ENCODE measurements around the gene GPR108. TPM values are rescaled to one million over a fixed set of nuclear protein-coding genes. Genes with fewer than 3 reads are reported as not detected.

The GPR108 gene
- total and polyA plus RNA-seq, 2 of the 13 experiments (the other 11 are each of a cell fraction or from before 2014, with no cell fraction given): 36.4 to 63.0 TPM

GRCh38 chr19:6743066-6743465 is 5.7 kb upstream of the GPR108 start:
- Histone ChIP-seq H3K27me3 (ENCODE audit: control insufficient read depth in 1 of 2, insufficient read depth in 2 of 2, low read length in 2 of 2) (no peaks in the 10 kb centered on the region; a peak in 1 of 5 replicates), H2AFZ (ENCODE audit: low read length) (no peak overlapping the region), H3K27ac (ENCODE audit: extremely low read length, insufficient read depth, low read length) (no peak overlapping the region), H3K4me1 (ENCODE audit: insufficient read depth, low read length) (peaks cover 56% of the 10 kb centered on the region), H3K79me2 (ENCODE audit: insufficient read depth, low read length) (peaks cover 18% of the 10 kb centered on the region), H4K20me1 (ENCODE audit: insufficient read depth, low read length) (peaks cover 16% of the 10 kb centered on the region), H3K36me3 (replicated peaks in 1 of 2; ENCODE audit: control insufficient read depth in 1 of 2, insufficient read depth in 2 of 2, low read length in 2 of 2) (peaks cover 13 to 38% of the 10 kb centered on the region in 2 experiments; a peak in 4 of 5 replicates), H3K4me3 (replicated peaks in 1 of 3; ENCODE audit: insufficient read depth in 1 of 3, low read depth in 2 of 3, low read length in 3 of 3) (no peak overlapping the region), H3K9me3 (ENCODE audit: low read length) (no peaks in the 10 kb centered on the region), H3K9ac (ENCODE audit: insufficient read depth, low read depth, low read length) (no peak overlapping the region), H3K4me2 (ENCODE audit: low read depth, low read length) (no peak overlapping the region)
- ChIA-PET CTCF (ENCODE audit: low intra/inter-chr PET ratio, low total read pairs) (no interaction called here), POLR2A (interaction anchor here (1.8 kb wide), 1 partner anchor 9 kb away, joined by 15 read pairs; no protein-coding TSS in a partner anchor)
- no peak for DNase-seq (ENCODE audit: low spot score)
- TF ChIP-seq HES4 (CRISPR knock-in tag; IDR thresholded peaks at IDR 0.05; ENCODE audit: borderline replicate concordance) (no peak), GTF2F1 (IDR thresholded peaks at IDR 0.05; ENCODE audit: low read length) (no peak), ZNF496 (CRISPR knock-in tag; IDR thresholded peaks at IDR 0.05; ENCODE audit: insufficient replicate concordance) (no peak), SRSF1 (optimal IDR thresholded peaks at IDR 0.05; ENCODE audit: low read depth, low read length) (no peak), HDAC1 (CRISPR knock-in tag; IDR thresholded peaks at IDR 0.05) (no peak), TRIM24 (CRISPR knock-in tag; IDR thresholded peaks at IDR 0.05) (no peak), RXRA (CRISPR knock-in tag; IDR thresholded peaks at IDR 0.05) (no peak), ADNP (CRISPR knock-in tag; IDR thresholded peaks at IDR 0.05) (no peak), RARA (CRISPR knock-in tag; IDR thresholded peaks at IDR 0.05) (no peak), ZNF136 (CRISPR knock-in tag; IDR thresholded peaks at IDR 0.05; ENCODE audit: low read depth) (no peak), GMEB1 (CRISPR knock-in tag; IDR thresholded peaks at IDR 0.05; ENCODE audit: borderline replicate concordance) (no peak), STAT5B (CRISPR knock-in tag; IDR thresholded peaks at IDR 0.05) (no peak), ZBTB33 (CRISPR knock-in tag; IDR thresholded peaks at IDR 0.05) (no peak), ZFP36 (IDR thresholded peaks at IDR 0.05; ENCODE audit: borderline replicate concordance, low read depth, low read length, partially characterized antibody) (no peak), TMF1 (CRISPR knock-in tag; IDR thresholded peaks at IDR 0.05; ENCODE audit: low read depth) (no peak), ZNF343 (CRISPR knock-in tag; IDR thresholded peaks at IDR 0.05) (no peak), ZNF235 (CRISPR knock-in tag; IDR thresholded peaks at IDR 0.05; ENCODE audit: borderline replicate concordance) (no peak), GFI1 (CRISPR knock-in tag; IDR thresholded peaks at IDR 0.05; ENCODE audit: borderline replicate concordance) (no peak)
- ATAC-seq: no peak
- no TSS peak for BruUV-seq (replicated peaks)
- WGBS (ENCODE audit: low lambda C conversion rate): 95% methylated on average over 4 of the region's 7 CpGs
- in situ Hi-C loops (cut with HindIII; ENCODE audit: extremely low pct_ligation_motif_present, low pct_unique_long_range_greater_than_20kb): no loop called here
- intact Hi-C loops (cut with micrococcal nuclease; ENCODE audit: unreplicated experiment): no loop called here
- FAIRE-seq: no peak
